HG02885 (cell line): ENCODE measurements around the gene SEC24A.
"Not testable (repeated sequence)": the region's sequence is repeated elsewhere in the genome, so short reads cannot be mapped to it uniquely, and the experiment has no call there.

Source experiments
- ATAC-seq: cut with Tn5 transposase; IDR thresholded peaks from one replicate; pipeline ENCODE4 v1.9.1; 2021; ENCODE audit warnings: mild to moderate bottlenecking; ENCODE audit not compliant: unreplicated experiment, poor library complexity

The SEC24A gene

GRCh38 chr5:134648425-134649162 is at the start of gene SEC24A:
Gene SEC24A (plus strand): TSS chr5:134648785. CDS start chr5:134649077, 292 bp downstream.
- ATAC-seq: peak; percentile 82

DNA sequence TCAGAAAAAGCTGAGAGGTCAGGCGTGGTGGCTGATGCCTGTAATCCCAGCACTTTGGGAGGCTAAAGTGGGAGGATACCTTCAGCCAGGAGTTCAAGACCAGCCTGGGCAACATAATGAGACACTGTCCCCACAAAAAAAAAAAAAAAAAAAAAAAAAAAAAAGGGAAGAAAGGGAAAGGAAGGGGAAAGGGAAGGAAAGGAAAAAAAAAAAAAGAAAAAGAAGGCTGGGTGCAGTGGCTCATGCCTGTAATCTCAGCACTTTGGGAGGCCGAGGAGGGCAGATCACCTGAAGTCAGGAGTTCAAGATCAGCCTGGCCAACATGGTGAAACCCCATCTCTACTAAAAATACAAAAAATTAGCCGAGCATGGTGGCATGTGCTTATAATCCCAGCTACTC is 48.8 kb upstream of the SEC24A start:
- ATAC-seq: not testable (repeated sequence)

DNA sequence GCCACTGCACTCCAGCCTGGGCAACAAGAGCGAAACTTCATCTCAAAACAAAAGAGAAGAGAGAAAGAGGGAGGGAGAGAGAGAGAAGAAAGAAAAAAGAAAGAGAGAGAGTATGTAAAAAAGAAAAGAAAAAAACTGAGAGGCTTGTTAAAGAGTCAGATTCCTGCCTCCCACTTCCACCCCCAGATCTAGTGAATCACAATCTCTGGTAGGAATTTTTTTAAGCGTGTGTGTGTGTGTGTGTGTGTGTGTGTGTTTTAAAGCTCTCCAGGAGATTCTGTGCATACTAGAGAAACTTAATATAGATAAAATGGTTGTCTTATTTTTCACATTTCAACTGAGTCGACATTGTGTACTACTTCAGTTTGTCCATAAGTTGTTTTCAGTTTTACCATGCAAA is 48.0 kb upstream of the SEC24A start:
- no peak for ATAC-seq

GRCh38 chr5:134603059-134603458 is 45.5 kb upstream of the SEC24A start:
- ATAC-seq: no peak

DNA sequence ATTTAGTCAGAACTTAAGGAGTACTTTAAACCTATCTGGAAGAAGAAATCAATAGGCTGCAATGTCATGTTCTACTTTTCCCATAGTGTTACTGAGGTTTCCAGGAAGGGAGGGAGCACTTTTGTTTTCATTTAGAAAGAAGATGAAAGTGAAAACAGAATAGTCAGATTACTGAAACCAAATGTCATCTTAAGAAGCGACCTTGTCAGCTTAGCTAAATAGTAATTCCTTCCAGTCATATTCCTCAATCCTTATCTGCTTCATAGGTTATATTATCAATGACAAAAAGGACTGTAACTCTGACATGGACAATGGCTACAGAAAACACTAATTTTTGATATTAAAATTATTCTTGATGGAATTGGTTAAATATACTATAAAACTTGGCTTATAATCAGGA is 43.7 kb upstream of the SEC24A start:
- no peak for ATAC-seq

DNA sequence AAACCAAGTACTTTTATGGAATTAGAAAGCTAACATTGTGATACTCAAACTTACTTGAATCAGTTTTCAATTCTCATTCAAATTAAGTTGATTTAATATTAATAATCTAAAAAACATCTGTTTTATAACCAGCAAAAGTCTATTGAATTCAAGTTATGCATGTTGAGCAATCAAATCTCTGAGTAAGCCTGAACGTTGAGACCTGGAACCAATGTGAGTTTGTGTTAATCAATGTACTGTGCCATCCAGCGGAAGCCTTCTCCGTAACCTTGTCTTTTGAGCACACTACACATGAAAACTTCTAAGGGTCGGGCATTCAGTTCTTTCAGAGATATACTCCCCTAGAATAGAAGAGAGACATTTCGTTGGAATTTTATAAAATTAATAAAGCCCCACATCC is 41.9 kb upstream of the SEC24A start:
- ATAC-seq: no peak

- no peak for ATAC-seq
These were observed 40.0 kb upstream of the SEC24A start for GRCh38 chr5:134608555-134608954.

- peak; percentile 64 for ATAC-seq
These were observed 39.2 kb upstream of the SEC24A start for GRCh38 chr5:134609232-134609851.

DNA sequence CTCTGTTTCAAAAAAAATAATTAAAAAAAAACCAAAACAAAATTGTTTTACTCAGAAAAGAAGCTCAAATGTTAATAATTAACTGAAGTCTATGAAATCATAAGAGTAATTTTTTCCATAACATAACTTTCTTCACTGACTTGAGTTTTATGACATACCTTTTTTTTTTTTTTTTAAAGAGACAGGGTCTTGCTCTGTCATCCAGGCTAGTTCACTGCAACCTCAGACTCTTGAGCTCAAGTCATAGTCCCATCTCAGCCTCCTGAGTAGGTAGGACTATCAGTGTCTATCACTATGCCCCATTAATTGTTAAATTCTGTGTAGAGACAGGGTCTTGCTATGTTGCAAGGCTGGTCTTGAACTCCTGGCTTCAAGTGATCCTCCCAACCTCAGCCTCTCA is 37.9 kb upstream of the SEC24A start:
- ATAC-seq: no peak

DNA sequence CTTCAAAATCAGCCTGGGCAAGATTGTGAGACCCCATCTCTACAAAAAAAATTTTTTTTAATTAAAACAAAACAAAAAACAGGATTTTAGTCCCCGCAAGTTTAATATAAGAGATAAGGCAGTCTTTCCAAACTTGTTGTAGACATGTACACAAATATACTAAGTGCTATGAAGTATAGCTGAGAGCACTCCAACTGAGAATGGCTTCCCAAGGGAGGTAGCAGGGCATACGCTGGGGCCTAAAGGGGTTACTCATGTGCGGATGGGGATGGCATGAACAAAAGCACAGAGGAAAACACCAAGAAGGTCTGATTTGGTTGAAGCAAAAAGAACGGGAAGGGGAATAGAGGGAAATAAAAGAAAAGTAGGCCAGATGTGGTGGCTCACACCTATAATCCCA is 37.1 kb upstream of the SEC24A start:
- ATAC-seq: no peak

GRCh38 chr5:134614450-134615085 is 34.0 kb upstream of the SEC24A start:
- no peak for ATAC-seq

DNA sequence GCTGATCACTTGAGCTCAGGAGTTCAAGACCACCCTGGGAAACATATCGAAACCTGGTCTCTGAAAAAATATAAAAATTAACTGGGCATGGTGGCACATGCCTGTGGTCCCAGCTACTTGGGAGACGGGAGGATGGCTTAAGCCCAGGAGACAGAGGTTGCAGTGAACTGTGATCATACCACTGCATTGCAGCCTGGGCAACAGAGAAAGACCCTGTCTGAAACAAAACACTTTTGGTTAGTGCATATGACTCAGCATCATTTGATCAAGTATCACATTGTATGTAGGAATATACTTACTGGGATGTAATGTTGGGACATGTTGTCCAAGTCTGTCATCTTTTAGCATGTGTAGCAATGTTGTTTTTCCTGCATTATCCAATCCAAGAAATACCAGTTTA is 28.0 kb upstream of the SEC24A start:
- no peak for ATAC-seq

DNA sequence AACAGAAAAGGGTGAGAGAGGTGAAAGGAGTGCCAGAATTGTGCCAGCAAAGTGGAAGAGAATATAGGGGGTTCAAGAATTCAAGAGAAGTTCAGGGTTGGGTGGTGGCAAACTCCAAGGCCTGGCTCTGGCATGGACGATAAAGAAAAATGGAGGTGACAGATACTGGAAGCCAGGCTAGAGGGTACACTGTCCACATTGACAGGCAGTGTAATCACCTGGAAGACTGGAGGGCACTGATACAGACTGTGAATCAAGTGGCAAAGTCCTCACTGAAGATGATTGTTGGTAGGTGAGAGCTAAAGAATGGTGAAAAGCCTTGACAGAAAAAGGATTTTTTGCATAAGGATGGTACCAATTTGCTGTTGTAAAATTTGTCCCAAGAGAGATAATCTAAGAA is 23.0 kb upstream of the SEC24A start:
- ATAC-seq: no peak

DNA sequence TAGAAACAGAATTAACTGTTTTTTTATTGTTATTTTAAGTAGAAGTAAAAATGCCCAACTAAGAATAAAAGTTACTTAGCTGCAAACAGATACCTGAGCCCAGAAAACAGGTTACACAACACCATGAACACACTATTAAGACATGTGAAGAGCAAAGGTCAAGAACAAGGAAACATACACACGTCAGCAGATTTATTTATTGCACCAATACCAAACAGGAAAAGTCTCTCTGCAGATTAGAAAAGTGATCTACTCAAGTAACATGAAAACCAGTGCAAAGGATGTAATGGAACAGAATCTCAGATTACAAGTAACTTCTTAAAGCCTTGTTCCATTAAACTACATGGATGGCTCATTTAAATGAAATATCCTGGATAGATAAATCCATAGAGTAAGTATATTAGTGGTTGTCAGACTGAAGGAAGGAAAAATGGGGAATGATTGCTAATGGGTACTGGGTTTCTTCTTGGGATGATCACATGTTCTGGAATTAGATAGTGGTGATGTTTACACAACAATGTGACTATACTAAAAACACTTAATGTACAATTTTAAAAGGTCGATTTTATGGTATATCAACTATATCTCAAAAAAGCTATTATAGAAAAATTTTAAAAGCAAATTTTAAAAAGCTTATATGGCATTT is 22.1 kb upstream of the SEC24A start:
- no peak for ATAC-seq

DNA sequence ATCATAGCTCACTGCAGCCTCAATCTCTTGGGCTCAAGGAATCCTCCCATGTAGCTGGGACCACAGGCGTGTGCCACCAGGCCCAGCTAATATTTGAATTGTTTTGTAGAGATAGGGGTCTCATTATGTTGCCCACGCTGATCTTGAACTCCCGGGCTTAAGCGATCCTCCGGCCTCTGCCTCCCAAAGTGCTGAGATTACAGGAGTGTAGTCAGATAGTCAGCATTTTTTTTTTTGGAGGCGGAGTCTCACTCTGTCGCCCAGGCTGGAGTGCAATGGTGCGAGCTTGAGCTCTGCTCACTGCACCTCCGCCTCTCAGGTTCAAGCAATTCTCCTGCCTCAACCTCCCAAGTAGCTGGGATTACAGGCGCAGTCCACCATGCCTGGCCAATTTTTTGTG is 14.4 kb upstream of the SEC24A start:
- ATAC-seq: no peak

DNA sequence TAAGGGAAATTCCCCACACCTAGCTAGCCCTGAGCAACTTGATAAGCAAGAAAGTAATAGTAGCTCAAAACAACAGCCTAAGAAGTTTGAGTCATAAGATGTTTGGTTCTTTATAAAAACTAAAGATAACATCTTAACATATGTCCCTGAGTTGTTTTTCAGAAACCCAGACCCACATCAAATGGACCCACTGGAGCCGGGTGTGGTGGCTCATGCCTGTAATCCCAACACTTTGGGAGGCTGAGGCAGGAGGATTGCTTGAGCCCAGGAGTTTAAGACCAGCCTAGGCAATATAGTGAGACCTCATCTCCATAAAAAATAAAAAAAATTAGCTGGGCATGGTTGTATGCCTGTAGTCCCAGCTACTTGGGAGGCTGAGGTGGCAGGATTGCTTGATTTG is 13.2 kb upstream of the SEC24A start:
- ATAC-seq: not testable (repeated sequence)

DNA sequence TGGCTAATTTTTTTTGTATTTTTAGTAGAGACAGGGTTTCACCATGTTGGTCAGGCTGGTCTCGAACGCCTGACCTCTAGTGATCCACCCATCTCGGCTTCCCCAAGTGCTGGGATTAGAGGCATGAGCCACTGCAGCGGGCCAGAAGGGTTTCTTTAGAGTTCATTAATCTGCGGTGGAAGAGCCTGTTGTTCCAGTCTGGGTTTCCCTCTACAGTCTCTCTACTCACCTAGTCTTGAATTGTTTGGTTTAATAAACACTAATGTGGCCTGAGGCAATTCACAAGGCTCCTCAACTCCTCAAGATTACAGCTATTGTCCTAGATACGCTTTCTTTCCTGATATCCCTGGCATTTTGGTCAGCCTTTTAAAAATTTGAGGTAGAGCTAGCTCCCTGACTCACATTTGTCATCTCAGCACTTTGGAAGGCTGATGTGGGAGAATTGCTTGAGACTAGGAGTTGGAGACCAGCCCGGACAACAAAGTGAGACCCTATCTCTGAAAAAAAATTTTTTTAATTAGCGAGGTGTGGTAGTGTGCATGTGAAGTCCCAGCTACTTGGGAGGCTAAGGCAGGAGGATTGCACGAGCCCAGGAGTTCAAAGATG is 11.4 kb upstream of the SEC24A start:
- no peak for ATAC-seq

DNA sequence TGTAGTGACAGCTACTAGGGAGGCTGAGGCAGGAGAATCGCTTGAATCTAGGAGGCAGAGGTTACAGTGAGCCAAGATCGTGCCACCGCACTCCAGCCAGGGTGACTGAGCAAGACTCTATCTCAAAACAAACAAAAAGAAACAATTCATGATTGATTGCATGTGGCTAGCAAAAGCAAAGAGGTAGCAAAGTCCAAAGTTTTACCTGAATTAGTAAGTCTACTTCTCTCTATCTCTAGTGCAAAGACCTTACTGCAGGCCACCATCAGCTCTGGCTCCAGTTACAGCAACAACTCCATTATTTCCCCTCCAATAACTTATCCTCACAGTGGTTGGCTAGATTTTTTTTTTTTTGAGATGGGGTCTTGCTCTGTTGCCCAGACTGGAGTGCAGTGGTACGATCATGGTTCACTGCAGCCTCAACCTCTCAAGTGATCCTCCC is 9.8 kb upstream of the SEC24A start:
- ATAC-seq: no peak

DNA sequence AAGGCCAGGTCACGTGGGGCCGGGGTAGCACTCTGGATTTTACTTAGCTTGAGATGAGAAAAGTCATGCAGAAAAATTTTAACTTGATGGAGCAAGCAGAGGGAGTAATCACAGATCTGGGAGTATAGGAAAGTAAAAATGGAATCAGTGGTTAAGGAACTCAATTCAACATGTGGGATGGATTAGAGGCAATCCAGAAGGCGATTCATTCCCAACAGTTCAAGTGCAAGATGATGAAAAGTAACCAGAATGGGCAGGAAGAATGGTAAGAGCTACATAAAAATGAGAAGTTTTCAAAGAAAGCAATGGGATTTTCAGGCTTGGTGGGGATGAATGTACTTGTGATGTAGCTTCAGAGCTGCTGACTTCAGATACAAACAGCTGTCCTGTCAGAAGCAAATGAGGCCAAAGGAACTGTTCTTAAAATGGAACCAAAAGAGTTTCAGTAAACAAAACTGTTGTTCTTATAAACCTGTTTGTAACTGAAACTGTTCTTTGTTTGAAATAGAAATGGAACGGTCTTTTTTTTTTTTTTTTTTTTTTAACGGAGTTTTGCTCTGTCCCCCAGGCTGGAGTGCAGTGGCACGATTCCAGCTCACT is 5.6 kb upstream of the SEC24A start:
- ATAC-seq: peak; percentile 53

DNA sequence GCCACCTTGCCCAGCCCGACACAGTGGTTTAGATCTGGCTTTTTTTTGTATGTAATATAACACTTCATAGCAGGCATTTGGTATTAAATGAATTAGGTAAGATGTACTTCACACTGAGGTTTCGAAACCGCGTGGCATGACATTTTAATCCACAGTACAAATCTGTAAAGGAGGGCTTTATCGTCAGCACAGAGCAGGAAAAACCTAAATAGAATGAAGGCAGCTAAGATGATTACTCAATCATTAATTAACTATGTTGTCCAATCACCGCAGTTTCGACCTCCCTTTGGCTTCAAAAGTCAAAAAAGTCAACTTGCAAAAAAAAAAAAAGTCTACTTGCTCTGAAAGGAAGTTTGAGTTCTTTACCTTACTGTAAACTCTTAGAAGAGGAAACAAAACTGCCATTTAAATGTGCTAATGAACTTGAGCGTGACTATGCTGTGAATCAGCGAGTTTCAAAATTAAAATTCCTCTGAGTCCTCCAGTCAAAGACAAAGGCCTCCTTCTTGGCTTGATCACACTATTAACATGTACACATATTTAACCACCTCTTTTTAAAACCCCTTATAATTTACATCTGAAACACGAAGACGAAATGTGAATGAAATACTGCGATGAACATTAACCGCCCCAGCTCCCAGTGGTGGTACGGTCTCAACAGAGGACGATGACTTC is 698 bp upstream of the SEC24A start:
- peak; percentile 30 for ATAC-seq
